ENCODE data around the gene NUDT10.

NUDT10 gene

DNA sequence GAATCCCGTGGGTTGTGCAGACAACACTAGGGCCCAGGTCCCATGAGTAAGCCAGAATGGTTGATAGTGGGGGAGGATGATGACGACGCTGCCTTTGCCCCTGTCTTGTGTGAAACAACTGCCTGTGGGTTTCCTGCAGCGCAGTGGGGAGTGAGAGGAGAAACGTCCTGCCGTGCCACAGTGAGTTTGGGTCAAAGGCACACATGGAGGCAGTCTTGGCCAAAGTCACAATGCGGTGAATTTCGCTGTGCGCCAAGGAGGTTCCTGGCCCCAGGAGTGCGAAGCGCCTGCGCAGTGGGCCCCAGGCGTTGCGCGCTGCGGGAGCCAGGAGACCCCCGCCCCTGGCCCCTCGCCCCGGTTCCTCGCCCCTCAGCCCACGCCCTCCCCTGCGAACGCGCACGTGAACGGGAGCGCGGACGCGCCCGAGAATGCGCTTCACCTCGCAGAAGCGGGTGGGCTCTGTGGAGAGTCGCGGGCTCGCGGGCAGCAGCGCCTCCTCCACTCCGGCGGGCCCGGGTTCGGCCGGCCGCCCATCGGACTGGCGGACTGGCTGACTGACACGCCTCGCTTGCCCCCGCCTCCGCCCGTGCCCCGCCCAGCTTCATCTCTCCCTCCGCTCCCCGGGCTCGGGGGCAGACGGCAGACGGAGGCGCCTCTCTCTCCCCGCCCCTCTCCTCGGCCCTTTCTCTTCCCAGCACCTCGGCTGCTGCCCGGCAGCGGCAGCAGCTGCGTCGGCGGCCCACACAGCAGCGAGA is at the start of gene NUDT10:
Gene NUDT10, plus strand, starts transcription at position 635 of the 755 bp plus-strand sequence. CDS start 144 bp downstream, outside the sequence.
- DNase-seq = peak in 37 of 56 donors; percentile 1 to 53 (median 18)

DNA sequence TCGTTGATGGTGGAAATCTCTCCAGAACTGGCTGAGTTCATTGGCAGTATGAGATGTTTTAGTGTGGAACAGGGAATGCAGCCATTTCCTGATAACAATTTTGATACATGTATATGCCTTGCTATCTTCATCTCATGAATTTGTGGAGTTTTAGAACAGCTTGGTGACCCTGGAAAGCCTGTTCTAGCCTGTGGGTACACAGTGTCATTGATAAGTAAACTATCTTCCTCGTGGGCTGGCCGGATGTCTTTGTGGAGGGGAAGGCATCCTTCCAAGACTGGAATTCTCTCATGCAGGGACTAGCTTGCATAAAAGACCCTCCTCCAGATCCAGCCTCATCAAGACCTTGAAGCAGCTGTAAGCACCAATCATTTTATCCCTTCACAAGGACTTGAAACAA is 40.2 kb upstream of the NUDT10 start:
- no peak for DNase-seq

DNA sequence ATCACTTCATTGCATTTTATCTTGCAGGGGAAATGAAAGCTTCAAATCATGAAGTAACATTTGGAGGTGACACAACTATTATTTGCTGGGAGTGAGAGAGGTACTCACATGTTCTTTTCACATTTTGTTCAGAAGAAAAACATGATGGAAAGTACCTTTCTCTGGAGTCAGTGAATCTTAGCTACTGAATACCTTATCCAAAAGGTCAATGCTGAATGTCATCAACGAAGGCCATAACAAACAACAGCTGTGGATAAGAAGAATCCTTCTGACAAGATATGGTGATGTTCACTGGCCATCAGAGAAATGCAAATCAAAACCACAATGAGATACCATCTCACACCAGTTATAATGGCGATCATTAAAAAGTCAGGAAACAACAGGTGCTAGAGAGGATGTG is 36.5 kb upstream of the NUDT10 start:
- DNase-seq = no peak

DNA sequence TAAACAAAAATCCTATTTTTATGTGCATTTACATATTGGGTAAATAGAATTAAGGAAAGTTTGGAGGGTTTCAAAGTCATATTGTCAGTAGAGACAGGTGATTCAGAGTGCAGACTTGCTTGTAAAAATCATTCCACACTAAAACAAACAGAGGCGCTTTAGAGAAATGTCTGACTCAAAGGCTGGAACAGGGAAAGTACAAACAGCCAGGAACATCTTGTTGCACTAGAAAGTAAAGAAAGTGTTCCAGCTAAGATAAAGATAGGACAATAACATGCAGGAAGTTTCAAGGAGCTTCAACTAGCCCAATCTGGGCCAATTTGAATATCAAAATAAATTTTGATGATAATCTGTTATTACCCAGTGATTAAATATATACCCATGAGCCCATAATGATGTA is 16.4 kb upstream of the NUDT10 start:
- DNase-seq = no peak

DNA sequence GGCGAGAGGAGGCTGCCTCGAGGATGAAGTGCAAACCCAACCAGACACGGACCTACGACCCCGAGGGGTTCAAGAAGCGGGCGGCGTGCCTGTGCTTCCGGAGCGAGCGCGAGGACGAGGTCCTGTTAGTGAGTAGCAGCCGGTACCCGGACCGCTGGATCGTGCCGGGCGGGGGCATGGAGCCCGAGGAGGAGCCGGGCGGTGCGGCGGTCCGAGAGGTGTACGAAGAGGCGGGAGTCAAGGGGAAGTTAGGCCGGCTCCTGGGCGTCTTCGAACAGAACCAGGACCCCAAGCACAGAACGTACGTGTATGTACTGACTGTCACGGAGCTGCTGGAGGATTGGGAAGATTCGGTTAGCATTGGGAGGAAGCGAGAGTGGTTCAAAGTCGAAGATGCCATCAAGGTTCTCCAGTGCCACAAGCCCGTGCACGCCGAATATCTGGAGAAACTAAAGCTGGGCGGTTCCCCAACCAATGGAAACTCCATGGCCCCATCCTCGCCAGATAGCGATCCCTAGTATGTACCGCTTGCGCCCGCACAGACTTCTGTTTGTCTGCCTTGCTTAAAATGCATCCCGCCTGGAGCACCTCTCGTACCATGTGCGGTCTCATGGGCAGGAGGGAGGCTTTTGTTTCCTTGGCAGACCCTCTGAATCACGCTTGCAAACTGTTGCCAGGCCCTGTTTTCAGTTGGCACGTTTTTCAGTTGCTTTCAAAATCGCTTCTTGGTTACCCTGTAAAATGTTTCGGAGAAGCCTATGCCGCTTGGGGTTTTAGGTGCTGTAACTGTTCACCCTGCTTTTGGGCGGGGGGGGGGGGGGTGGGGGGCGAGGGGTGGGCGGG is 542 bp downstream of the NUDT10 start:
- DNase-seq = peak in 4 of 56 donors; percentile 0 to 13 (median 4)

DNA sequence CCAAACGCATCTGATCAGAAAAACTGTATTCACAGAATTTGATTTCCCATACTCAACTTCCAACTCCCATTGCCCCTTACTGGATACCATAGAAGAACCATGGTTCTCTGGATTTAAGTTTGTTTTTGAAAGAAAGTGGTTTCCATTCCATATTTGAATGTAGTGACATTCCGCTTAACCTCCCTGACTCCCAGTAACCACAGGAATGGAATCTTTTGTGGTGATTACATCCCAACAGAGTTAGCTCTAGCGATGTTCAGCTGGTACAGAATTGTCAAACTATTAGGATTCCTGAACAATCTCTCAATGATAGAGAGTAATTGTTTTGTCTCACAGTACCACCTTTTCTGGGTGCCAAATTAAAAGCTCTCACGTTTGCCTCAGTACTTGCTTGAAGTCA is 1.7 kb downstream of the NUDT10 start:
- no peak for DNase-seq

DNA sequence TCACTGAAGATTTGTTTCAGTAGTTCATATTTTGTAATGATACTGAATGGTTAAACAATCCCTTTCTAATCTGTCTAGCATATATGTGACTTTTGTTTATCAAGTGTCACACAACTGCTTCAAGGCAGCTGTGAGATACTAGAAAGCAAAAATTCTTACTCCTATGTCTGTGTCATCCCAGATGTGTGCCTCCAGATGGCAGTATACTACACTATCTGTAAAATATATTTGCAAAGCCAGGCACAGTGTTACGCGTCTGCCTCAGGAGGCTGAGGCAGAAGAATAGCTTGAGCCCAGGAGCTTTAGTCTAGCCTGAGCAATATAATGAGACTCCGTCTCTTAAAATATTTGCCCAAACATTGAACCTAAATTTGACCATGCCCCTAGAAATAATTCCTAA is 4.0 kb downstream of the NUDT10 start:
- DNase-seq = peak in 13 of 56 donors; percentile 0 to 36 (median 3)

DNA sequence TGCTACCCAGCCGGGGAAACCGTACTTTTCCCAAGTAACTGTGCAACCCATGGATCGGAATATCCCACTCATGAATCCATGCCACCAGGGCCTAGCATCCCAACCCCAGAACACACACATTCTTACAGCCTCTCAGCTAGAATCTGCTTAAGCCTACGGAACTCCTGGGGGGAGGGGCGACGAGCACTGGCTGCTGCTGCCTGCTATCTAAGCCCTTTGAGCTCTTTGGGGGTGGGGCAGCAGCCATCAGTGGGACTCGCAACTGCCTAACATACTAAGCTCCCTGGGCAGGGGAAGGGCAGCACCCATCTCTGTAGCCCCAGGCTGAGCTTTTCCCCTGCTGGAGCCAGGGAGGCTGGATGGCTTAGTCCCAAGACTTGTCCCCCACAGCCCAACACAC is 28.6 kb downstream of the NUDT10 start:
- no peak for DNase-seq

DNA sequence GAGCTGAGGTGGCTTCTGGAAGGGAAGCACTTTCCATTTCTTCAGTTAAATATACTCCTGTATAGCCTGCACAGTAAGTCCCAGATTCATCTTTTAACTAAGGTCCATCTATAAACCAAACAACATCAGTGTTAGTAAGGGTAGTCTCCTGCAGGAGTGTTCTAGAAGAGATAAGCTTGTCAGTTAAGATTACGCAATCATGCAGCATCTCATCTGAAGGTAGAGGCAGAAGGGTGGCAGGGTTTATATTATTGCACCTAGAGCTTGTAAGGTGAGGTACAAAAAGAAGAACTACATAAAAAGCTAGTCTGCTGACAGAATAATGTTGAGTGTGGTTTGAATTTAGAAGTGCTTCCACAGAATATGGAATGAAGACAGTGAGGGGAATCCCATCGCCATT is 44.0 kb downstream of the NUDT10 start:
- DNase-seq = no peak

Measured in nucleus accumbens (tissue), 56 donors.